PC-9 (cell line): ENCODE data around the gene AGBL4.
"Not testable (repeated sequence)": the region's sequence is repeated elsewhere in the genome, so short reads cannot be mapped to it uniquely, and the experiment has no call there.

Experiments
- EZH2 ChIP-seq: fragments of 200-600 bp; sonication (generic); IDR thresholded peaks from 2 replicates; pipeline ENCODE4 v1.8.0; 2017; ENCODE audit warnings: antibody characterized with exemption, low read depth
- TF ChIP-seq, protein P1 (sequence below): fragments of 200-600 bp; sonication (generic); conservative IDR thresholded peaks from 2 replicates; pipeline ENCODE4 v1.6.1; 2017; ENCODE audit warnings: mixed run types, antibody characterized with exemption, mild to moderate bottlenecking, moderate library complexity

- TF ChIP-seq, protein P1, sequence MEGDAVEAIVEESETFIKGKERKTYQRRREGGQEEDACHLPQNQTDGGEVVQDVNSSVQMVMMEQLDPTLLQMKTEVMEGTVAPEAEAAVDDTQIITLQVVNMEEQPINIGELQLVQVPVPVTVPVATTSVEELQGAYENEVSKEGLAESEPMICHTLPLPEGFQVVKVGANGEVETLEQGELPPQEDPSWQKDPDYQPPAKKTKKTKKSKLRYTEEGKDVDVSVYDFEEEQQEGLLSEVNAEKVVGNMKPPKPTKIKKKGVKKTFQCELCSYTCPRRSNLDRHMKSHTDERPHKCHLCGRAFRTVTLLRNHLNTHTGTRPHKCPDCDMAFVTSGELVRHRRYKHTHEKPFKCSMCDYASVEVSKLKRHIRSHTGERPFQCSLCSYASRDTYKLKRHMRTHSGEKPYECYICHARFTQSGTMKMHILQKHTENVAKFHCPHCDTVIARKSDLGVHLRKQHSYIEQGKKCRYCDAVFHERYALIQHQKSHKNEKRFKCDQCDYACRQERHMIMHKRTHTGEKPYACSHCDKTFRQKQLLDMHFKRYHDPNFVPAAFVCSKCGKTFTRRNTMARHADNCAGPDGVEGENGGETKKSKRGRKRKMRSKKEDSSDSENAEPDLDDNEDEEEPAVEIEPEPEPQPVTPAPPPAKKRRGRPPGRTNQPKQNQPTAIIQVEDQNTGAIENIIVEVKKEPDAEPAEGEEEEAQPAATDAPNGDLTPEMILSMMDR, result not testable (repeated sequence)
- not testable (repeated sequence) for TF ChIP-seq EZH2
Observed at GRCh38 chr1:49915301-49915700, 108.5 kb downstream of the AGBL4 start.
